ENCODE data around the gene PHF14. TPM values are rescaled to one million over a fixed set of nuclear protein-coding genes. Genes with fewer than 3 reads are reported as not detected.

The PHF14 gene
- total RNA-seq, 1 donor from 2014 or later, result 66.5 TPM

- H3K27me3 Mint-ChIP-seq, result no peaks in the 10 kb centered on the region
- no peak for DNase-seq (ENCODE audit: extremely low spot score, unreplicated experiment)
- TF ChIP-seq, protein P1, sequence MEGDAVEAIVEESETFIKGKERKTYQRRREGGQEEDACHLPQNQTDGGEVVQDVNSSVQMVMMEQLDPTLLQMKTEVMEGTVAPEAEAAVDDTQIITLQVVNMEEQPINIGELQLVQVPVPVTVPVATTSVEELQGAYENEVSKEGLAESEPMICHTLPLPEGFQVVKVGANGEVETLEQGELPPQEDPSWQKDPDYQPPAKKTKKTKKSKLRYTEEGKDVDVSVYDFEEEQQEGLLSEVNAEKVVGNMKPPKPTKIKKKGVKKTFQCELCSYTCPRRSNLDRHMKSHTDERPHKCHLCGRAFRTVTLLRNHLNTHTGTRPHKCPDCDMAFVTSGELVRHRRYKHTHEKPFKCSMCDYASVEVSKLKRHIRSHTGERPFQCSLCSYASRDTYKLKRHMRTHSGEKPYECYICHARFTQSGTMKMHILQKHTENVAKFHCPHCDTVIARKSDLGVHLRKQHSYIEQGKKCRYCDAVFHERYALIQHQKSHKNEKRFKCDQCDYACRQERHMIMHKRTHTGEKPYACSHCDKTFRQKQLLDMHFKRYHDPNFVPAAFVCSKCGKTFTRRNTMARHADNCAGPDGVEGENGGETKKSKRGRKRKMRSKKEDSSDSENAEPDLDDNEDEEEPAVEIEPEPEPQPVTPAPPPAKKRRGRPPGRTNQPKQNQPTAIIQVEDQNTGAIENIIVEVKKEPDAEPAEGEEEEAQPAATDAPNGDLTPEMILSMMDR (conservative IDR thresholded peaks at IDR 0.05), result no peak
- H3K9me3 Mint-ChIP-seq, result no peaks in the 10 kb centered on the region
- peaks cover 36% of the 10 kb centered on the region for H3K36me3 Mint-ChIP-seq
- H3K4me3 Mint-ChIP-seq, result no peak overlapping the region
- no peak overlapping the region for H3K27ac Mint-ChIP-seq
- no peaks in the 10 kb centered on the region for H3K4me1 Mint-ChIP-seq (ENCODE audit: unreplicated experiment)
Measured at GRCh38 chr7:11006291-11006690, 32.6 kb downstream of the PHF14 start.

- no peaks in the 10 kb centered on the region for H3K9me3 Mint-ChIP-seq
- H3K27ac Mint-ChIP-seq, result no peak overlapping the region
- peaks cover 5% of the 10 kb centered on the region for H3K4me1 Mint-ChIP-seq (ENCODE audit: unreplicated experiment)
- TF ChIP-seq, protein P1 (conservative IDR thresholded peaks at IDR 0.05), result no peak
- DNase-seq (ENCODE audit: extremely low spot score, unreplicated experiment), result no peak
- H3K4me3 Mint-ChIP-seq, result no peak overlapping the region
- H3K27me3 Mint-ChIP-seq, result no peaks in the 10 kb centered on the region
- peaks cover 41% of the 10 kb centered on the region for H3K36me3 Mint-ChIP-seq
Measured at GRCh38 chr7:11009631-11010030, 36.0 kb downstream of the PHF14 start.

DNA sequence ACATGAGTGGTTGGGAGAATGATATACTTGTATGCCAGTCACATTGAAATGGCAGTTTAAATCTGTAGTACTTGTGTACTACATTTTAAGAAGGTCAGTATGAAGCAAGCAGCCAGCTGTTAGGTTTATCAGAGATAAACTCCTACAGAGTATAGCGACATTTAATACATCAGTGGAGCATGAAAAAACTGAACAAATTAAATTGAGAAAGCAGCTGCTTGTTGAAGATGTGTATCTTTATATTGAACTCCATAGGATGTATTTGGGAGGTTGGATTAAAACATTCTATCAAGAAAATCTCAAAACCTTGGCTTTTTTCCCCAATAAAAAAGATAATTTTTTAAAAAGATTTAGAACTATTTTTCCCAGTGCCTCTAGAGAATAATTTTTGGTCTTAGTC, 47.8 kb downstream of the PHF14 start:
- Mint-ChIP-seq H3K4me3 (no peak overlapping the region), H3K36me3 (peaks cover 54% of the 10 kb centered on the region), H3K27me3 (no peaks in the 10 kb centered on the region), H3K4me1 (ENCODE audit: unreplicated experiment) (peaks cover 7% of the 10 kb centered on the region), H3K9me3 (peaks cover 6% of the 10 kb centered on the region), H3K27ac (no peak overlapping the region)
- TF ChIP-seq, protein P1 (conservative IDR thresholded peaks at IDR 0.05), result no peak
- no peak for DNase-seq (ENCODE audit: extremely low spot score, unreplicated experiment)

GRCh38 chr7:11026452-11027359, 53.0 kb downstream of the PHF14 start:
- Mint-ChIP-seq H3K4me1 (ENCODE audit: unreplicated experiment) (peaks cover 7% of the 10 kb centered on the region), H3K27me3 (no peaks in the 10 kb centered on the region), H3K27ac (no peak overlapping the region), H3K4me3 (no peak overlapping the region), H3K9me3 (no peaks in the 10 kb centered on the region), H3K36me3 (peaks cover 35% of the 10 kb centered on the region)
- DNase-seq (ENCODE audit: extremely low spot score, unreplicated experiment), result no peak
- TF ChIP-seq, protein P1 (conservative IDR thresholded peaks at IDR 0.05), result no peak

GRCh38 chr7:11035661-11036060, 62.0 kb downstream of the PHF14 start:
- no peaks in the 10 kb centered on the region for H3K27me3 Mint-ChIP-seq

More at GRCh38 chr7:11035661-11036060, 62.0 kb downstream of the PHF14 start:
- Mint-ChIP-seq H3K4me1 (ENCODE audit: unreplicated experiment) (no peaks in the 10 kb centered on the region), H3K27ac (no peak overlapping the region), H3K9me3 (no peaks in the 10 kb centered on the region), H3K4me3 (no peak overlapping the region), H3K36me3 (peaks cover 32% of the 10 kb centered on the region)
- DNase-seq (ENCODE audit: extremely low spot score, unreplicated experiment), result no peak
- TF ChIP-seq, protein P1 (conservative IDR thresholded peaks at IDR 0.05), result no peak
